ENCODE data around the gene EPHA10. TPM values are rescaled to one million over a fixed set of nuclear protein-coding genes. Genes with fewer than 3 reads are reported as not detected.
A peak's percentile ranks its signal among the peaks of the same experiment; 100 is the strongest.

The EPHA10 gene
- polyA plus RNA-seq (2011; rRNA removed) (not detected in 2 replicates), polyA minus RNA-seq (2011; rRNA and poly(A)+ RNA removed) (not detected in 2 replicates)

GRCh38 chr1:37764888-37765441 lies at the start of gene EPHA10:
TSS of gene EPHA10 (minus strand) at chr1:37765120. CDS start at chr1:37765066, 54 bp downstream.
- DNase-seq (ENCODE audit: low read depth, low spot score), result no peak
- POLR2A ChIA-PET, result no interaction called here
- CTCF ChIA-PET, result interaction anchor here (0.6 kb wide), 1 partner anchor 421 kb away, joined by 4 read pairs; no protein-coding TSS in a partner anchor
- H3K4me3 ChIP-seq (ENCODE audit: low read depth, low read length), result no peak within 1 kb of the TSS
- peaks cover 10% of the 10 kb centered on the region for H3K9me3 ChIP-seq (ENCODE audit: control insufficient read depth, insufficient read depth, low read length)
- no peak within 1 kb of the TSS for H3K27ac ChIP-seq (ENCODE audit: low read depth, low read length)
- no peak for TF ChIP-seq CTCF (IDR thresholded peaks at IDR 0.05; ENCODE audit: low read depth, low read length)
- H3K27me3 ChIP-seq (ENCODE audit: control insufficient read depth, insufficient read depth, low read length), result peaks cover 36% of the 10 kb centered on the region

GRCh38 chr1:37814252-37814651 lies 49.3 kb upstream of the EPHA10 start:
- CTCF ChIA-PET, result interaction anchor here (1.3 kb wide), 1 partner anchor 12 kb away, joined by 5 read pairs; no protein-coding TSS in a partner anchor
- H3K27me3 ChIP-seq (ENCODE audit: control insufficient read depth, insufficient read depth, low read length), result no peaks in the 10 kb centered on the region
- POLR2A ChIA-PET, result no interaction called here
- no peak for DNase-seq (ENCODE audit: low read depth, low spot score)
- no peak overlapping the region for H3K27ac ChIP-seq (ENCODE audit: low read depth, low read length)
- no peaks in the 10 kb centered on the region for H3K9me3 ChIP-seq (ENCODE audit: control insufficient read depth, insufficient read depth, low read length)
- H3K4me3 ChIP-seq (ENCODE audit: low read depth, low read length), result no peak overlapping the region
- no peak for TF ChIP-seq CTCF (IDR thresholded peaks at IDR 0.05; ENCODE audit: low read depth, low read length)

- no peak overlapping the region for H3K27ac ChIP-seq (ENCODE audit: low read depth, low read length)
- H3K4me3 ChIP-seq (ENCODE audit: low read depth, low read length), result no peak overlapping the region
- no peak for TF ChIP-seq CTCF (IDR thresholded peaks at IDR 0.05; ENCODE audit: low read depth, low read length)
- ChIA-PET POLR2A (no interaction called here), CTCF (interaction anchor here (1.3 to 1.8 kb wide), 2 partner anchors 9 to 12 kb away, joined by 4 to 5 read pairs; no protein-coding TSS in a partner anchor)
- H3K27me3 ChIP-seq (ENCODE audit: control insufficient read depth, insufficient read depth, low read length), result no peaks in the 10 kb centered on the region
- no peaks in the 10 kb centered on the region for H3K9me3 ChIP-seq (ENCODE audit: control insufficient read depth, insufficient read depth, low read length)
- DNase-seq (ENCODE audit: low read depth, low spot score), result no peak
Observed at GRCh38 chr1:37813529-37814145, 48.7 kb upstream of the EPHA10 start.

- no peak for DNase-seq (ENCODE audit: low read depth, low spot score)
- ChIA-PET POLR2A (no interaction called here), CTCF (interaction anchor here (0.5 to 1.7 kb wide), 6 partner anchors 9 to 119 kb away, joined by 3 to 7 read pairs (median 6); no protein-coding TSS in a partner anchor)
- no peaks in the 10 kb centered on the region for H3K9me3 ChIP-seq (ENCODE audit: control insufficient read depth, insufficient read depth, low read length)
- no peaks in the 10 kb centered on the region for H3K27me3 ChIP-seq (ENCODE audit: control insufficient read depth, insufficient read depth, low read length)
- no peak overlapping the region for H3K27ac ChIP-seq (ENCODE audit: low read depth, low read length)
- no peak overlapping the region for H3K4me3 ChIP-seq (ENCODE audit: low read depth, low read length)
- TF ChIP-seq CTCF (IDR thresholded peaks at IDR 0.05; ENCODE audit: low read depth, low read length), result peak; percentile 88
Observed at GRCh38 chr1:37811027-37811655, 46.2 kb upstream of the EPHA10 start.

- no peaks in the 10 kb centered on the region for H3K9me3 ChIP-seq (ENCODE audit: control insufficient read depth, insufficient read depth, low read length)
- no peak for DNase-seq (ENCODE audit: low read depth, low spot score)
- no peak overlapping the region for H3K27ac ChIP-seq (ENCODE audit: low read depth, low read length)
- H3K4me3 ChIP-seq (ENCODE audit: low read depth, low read length), result no peak overlapping the region
- ChIA-PET POLR2A (no interaction called here), CTCF (no interaction called here)
- no peaks in the 10 kb centered on the region for H3K27me3 ChIP-seq (ENCODE audit: control insufficient read depth, insufficient read depth, low read length)
- TF ChIP-seq CTCF (IDR thresholded peaks at IDR 0.05; ENCODE audit: low read depth, low read length), result no peak
Observed at GRCh38 chr1:37809942-37810341, 45.0 kb upstream of the EPHA10 start.
